HCT116 (cell line): ENCODE results near the gene EPHB4. TPM values are rescaled to one million over a fixed set of nuclear protein-coding genes. Genes with fewer than 3 reads are reported as not detected.

ENCODE experiments used
- ATAC-seq: fragments of 200-7000 bp; cut with Tn5 transposase; 2 replicates; pipeline ENCODE4 v1.9.1; 2020; ENCODE audit warnings: mild to moderate bottlenecking, moderate library complexity
- BruUV-seq: library from RNA; stranded (reverse); fragments of 400-500 nt; replicated peaks from 2 replicates; lab custom pipeline; 2021; lab: Mats Ljungman, UMichigan
- CTCF ChIA-PET: fragments of 300-600 bp; sonication (Branson Sonifier 250); formaldehyde crosslinking; loops from one replicate; lab custom pipeline; 2021; ENCODE audit warnings: antibody characterized with exemption; lab: Charles Lee
- POLR2A ChIA-PET: fragments of 300-600, 350-600 bp; sonication (Branson Sonifier 250); formaldehyde crosslinking; loops from one replicate; lab custom pipeline; 2021; ENCODE audit warnings: antibody characterized with exemption; lab: Charles Lee
- RAD21 ChIA-PET, 2 experiments: fragments of 300-600 bp; sonication (Branson Sonifier 250); formaldehyde crosslinking; loops; one replicate each; lab custom pipeline; 2023; ENCODE audit warnings: low total read pairs in 2 of 2; ENCODE audit not compliant: uncharacterized antibody in 2 of 2, unreplicated experiment in 2 of 2, low non-redundant PET in 1 of 2; lab: Charles Lee
- DNase-seq: peaks from one replicate; pipeline ENCODE4 v3.0.0-alpha.2; 2010; ENCODE audit warnings: low read depth, low spot score
- H2AFZ ChIP-seq: fragments of 200-600 bp; shearing (Covaris generic), sonication (generic); 2 replicates; pipeline ENCODE4 v1.6.1; 2017; ENCODE audit warnings: low read depth, mixed run types, mixed read lengths, antibody characterized with exemption, low read length; ENCODE audit not compliant: poor library complexity, severe bottlenecking
- H3K27ac ChIP-seq: 2 replicates; pipeline ENCODE4 v1.5.1; 2012; ENCODE audit warnings: low read depth, low read length
- H3K27me3 ChIP-seq: fragments of 200-600 bp; sonication (generic); 2 replicates; pipeline ENCODE4 v1.6.1; 2016; ENCODE audit warnings: mixed run types, low read length, mixed read lengths; ENCODE audit not compliant: insufficient read depth
- H3K36me3 ChIP-seq, 2 experiments: fragments of 200-500 bp in 1 of 2; fragments of 200-600 bp in 1 of 2; sonication (Bioruptor generic) in 1 of 2; sonication (generic) in 1 of 2; 2 replicates each; pipeline versions ENCODE4 v1.5.1 to v1.6.1; 2014 to 2016; ENCODE audit warnings: low read length in 2 of 2, inconsistent platforms in 1 of 2, mixed read lengths in 1 of 2, mixed run types in 1 of 2; ENCODE audit not compliant: insufficient read depth in 2 of 2, control insufficient read depth in 1 of 2
- H3K4me1 ChIP-seq, 2 experiments: fragments of 200-600 bp in 1 of 2; sonication (generic) in 1 of 2; 2 replicates each; pipeline versions ENCODE4 v1.5.1 to v1.6.1; 2012 to 2017; ENCODE audit warnings: low read length in 2 of 2, inconsistent platforms in 1 of 2, mild to moderate bottlenecking in 1 of 2, mixed read lengths in 1 of 2, mixed run types in 1 of 2, moderate library complexity in 1 of 2; ENCODE audit not compliant: insufficient read depth in 2 of 2, control insufficient read depth in 1 of 2
- H3K4me2 ChIP-seq: fragments of 200-600 bp; sonication (generic); 2 replicates; pipeline ENCODE4 v1.6.1; 2017; ENCODE audit warnings: mixed run types, low read length, mixed read lengths
- H3K4me3 ChIP-seq, 2 experiments: fragments of 200-600 bp in 1 of 2; sonication (generic) in 1 of 2; replicated peaks in 1 of 2; 2 replicates each; pipeline ENCODE4 v1.5.1; 2011 to 2016; ENCODE audit warnings: low read length in 2 of 2, control low read depth in 1 of 2, low read depth in 1 of 2, mild to moderate bottlenecking in 1 of 2, mixed read lengths in 1 of 2, mixed run types in 1 of 2
- H3K79me2 ChIP-seq: fragments of 200-600 bp; sonication (generic); 2 replicates; pipeline ENCODE4 v1.6.1; 2017; ENCODE audit warnings: mild to moderate bottlenecking, mixed run types, low read length, moderate library complexity, mixed read lengths; ENCODE audit not compliant: insufficient read depth
- H3K9ac ChIP-seq: fragments of 200-600 bp; sonication (generic); 2 replicates; pipeline ENCODE4 v1.6.1; 2016; ENCODE audit warnings: low read length, mixed read lengths
- H3K9me2 ChIP-seq: fragments of 200-600 bp; sonication (generic), shearing (Covaris generic); 2 replicates; pipeline ENCODE4 v1.6.1; 2017; ENCODE audit warnings: mixed run types, mild to moderate bottlenecking, moderate library complexity; ENCODE audit not compliant: insufficient read depth
- H3K9me3 ChIP-seq, 2 experiments: fragments of 200-500 bp in 1 of 2; fragments of 200-600 bp in 1 of 2; sonication (Bioruptor generic) in 1 of 2; sonication (generic) in 1 of 2; 2 replicates each; pipeline ENCODE4 v1.6.1; 2014 to 2017; ENCODE audit warnings: low read length in 2 of 2, mixed read lengths in 2 of 2, inconsistent platforms in 1 of 2, low read depth in 1 of 2, mild to moderate bottlenecking in 1 of 2, mixed run types in 1 of 2, moderate library complexity in 1 of 2; ENCODE audit not compliant: control insufficient read depth in 1 of 2, insufficient read depth in 1 of 2
- H4K20me1 ChIP-seq: fragments of 200-600 bp; sonication (generic), shearing (Covaris generic); 2 replicates; pipeline ENCODE4 v1.6.1; 2017; ENCODE audit warnings: mixed run types, mild to moderate bottlenecking, moderate library complexity; ENCODE audit not compliant: insufficient read depth
- EGR1 ChIP-seq: IDR thresholded peaks from 2 replicates; pipeline ENCODE4 v1.6.1; 2012; ENCODE audit warnings: low read depth
- RAD21 ChIP-seq: IDR thresholded peaks from 2 replicates; pipeline ENCODE4 v1.6.1; 2012; ENCODE audit warnings: low read depth, mild to moderate bottlenecking
- SP1 ChIP-seq: IDR thresholded peaks from 2 replicates; pipeline ENCODE4 v1.6.1; 2012; ENCODE audit warnings: low read depth
- SRF ChIP-seq: IDR thresholded peaks from 2 replicates; pipeline ENCODE4 v1.6.1; 2012; ENCODE audit warnings: low read depth
- intact Hi-C: fragments of 100-400 bp; cut with micrococcal nuclease; formaldehyde crosslinking; loops from 2 replicates; pipeline ENCODE4 v1.10.0; 2022
- microRNA-seq: library from miRNA; unstranded; fragments of <30 nt; microRNA quantifications from one replicate; pipeline ENCODE4, GENCODE V29; 2016; ENCODE audit warnings: borderline number of aligned reads
- total RNA-seq: library from RNA; stranded (reverse); gene quantifications from one replicate; pipeline ENCODE4 v1.2.1, GENCODE V29; 2021; ENCODE audit not compliant: unreplicated experiment
- TF ChIP-seq, protein P1 (sequence below), 3 experiments: fragments of 200-600 bp in 1 of 3; sonication (generic) in 1 of 3; IDR thresholded peaks in 2 of 3; conservative IDR thresholded peaks in 1 of 3; 2 replicates each; pipeline ENCODE4 v1.5.1; 2012 to 2017; ENCODE audit warnings: low read depth in 2 of 3, low read length in 2 of 3, antibody characterized with exemption in 1 of 3, borderline replicate concordance in 1 of 3, control low read depth in 1 of 3, mild to moderate bottlenecking in 1 of 3, mixed read lengths in 1 of 3, mixed run types in 1 of 3, moderate library complexity in 1 of 3; ENCODE audit not compliant: insufficient read depth in 1 of 3

Gene EPHB4
- total RNA-seq, 1 experiment from 2014 or later, result 61.1 TPM

- ChIA-PET CTCF (no interaction called here), POLR2A (no interaction called here), RAD21 (no interaction called here)
- Histone ChIP-seq H3K9me3 (no peaks in the 10 kb centered on the region), H3K4me2 (no peak overlapping the region), H3K27me3 (no peaks in the 10 kb centered on the region), H3K9me2 (no peaks in the 10 kb centered on the region), H3K9ac (no peak overlapping the region), H3K36me3 (no peaks in the 10 kb centered on the region), H2AFZ (no peak overlapping the region), H4K20me1 (no peaks in the 10 kb centered on the region), H3K4me3 (no peak overlapping the region), H3K27ac (no peak overlapping the region), H3K79me2 (no peaks in the 10 kb centered on the region), H3K4me1 (no peaks in the 10 kb centered on the region)
- intact Hi-C loops, result no loop called here
- ATAC-seq (no peak), DNase-seq (no peak)
- no TSS peak for BruUV-seq
- TF ChIP-seq, protein P1, sequence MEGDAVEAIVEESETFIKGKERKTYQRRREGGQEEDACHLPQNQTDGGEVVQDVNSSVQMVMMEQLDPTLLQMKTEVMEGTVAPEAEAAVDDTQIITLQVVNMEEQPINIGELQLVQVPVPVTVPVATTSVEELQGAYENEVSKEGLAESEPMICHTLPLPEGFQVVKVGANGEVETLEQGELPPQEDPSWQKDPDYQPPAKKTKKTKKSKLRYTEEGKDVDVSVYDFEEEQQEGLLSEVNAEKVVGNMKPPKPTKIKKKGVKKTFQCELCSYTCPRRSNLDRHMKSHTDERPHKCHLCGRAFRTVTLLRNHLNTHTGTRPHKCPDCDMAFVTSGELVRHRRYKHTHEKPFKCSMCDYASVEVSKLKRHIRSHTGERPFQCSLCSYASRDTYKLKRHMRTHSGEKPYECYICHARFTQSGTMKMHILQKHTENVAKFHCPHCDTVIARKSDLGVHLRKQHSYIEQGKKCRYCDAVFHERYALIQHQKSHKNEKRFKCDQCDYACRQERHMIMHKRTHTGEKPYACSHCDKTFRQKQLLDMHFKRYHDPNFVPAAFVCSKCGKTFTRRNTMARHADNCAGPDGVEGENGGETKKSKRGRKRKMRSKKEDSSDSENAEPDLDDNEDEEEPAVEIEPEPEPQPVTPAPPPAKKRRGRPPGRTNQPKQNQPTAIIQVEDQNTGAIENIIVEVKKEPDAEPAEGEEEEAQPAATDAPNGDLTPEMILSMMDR (IDR thresholded peaks at IDR 0.05 in 2 of 3, conservative IDR thresholded peaks at IDR 0.05 in 1 of 3; ENCODE audit: borderline replicate concordance in 1 of 3, insufficient read depth in 1 of 3, low read depth in 2 of 3, low read length in 2 of 3), result no peak
- TF ChIP-seq SRF (no peak), EGR1 (no peak), RAD21 (no peak)
Observed at GRCh38 chr7:100753750-100754149, 73.6 kb downstream of the EPHB4 start.

GRCh38 chr7:100752994-100753393 lies 74.3 kb downstream of the EPHB4 start:
- ATAC-seq (peak; percentile 47; the same call in 1 of the 2 replicates), DNase-seq (no peak)
- H3K4me2 ChIP-seq, result no peak overlapping the region
- no peak overlapping the region for H3K4me3 ChIP-seq
- H3K79me2 ChIP-seq, result no peaks in the 10 kb centered on the region
- H3K9me3 ChIP-seq, result no peaks in the 10 kb centered on the region
- H3K36me3 ChIP-seq, result no peaks in the 10 kb centered on the region
- TF ChIP-seq RAD21 (no peak), SP1 (no peak), SRF (no peak)
- no peak overlapping the region for H3K27ac ChIP-seq
- no peak overlapping the region for H3K9ac ChIP-seq
- intact Hi-C loops, result no loop called here
- ChIA-PET RAD21 (no interaction called here), CTCF (no interaction called here), POLR2A (no interaction called here)
- H3K4me1 ChIP-seq, result no peaks in the 10 kb centered on the region
- H2AFZ ChIP-seq, result no peak overlapping the region
- H3K9me2 ChIP-seq, result no peaks in the 10 kb centered on the region
- H3K27me3 ChIP-seq, result no peaks in the 10 kb centered on the region
- no peaks in the 10 kb centered on the region for H4K20me1 ChIP-seq
- BruUV-seq, result no TSS peak

Small RNAs within 50 kb of the gene (microRNA-seq; reads per million reads assigned to microRNA genes)
- gene MIR6875, result not detected

Other genes starting within 250 kb of the EPHB4 start
- gene LRCH4, start 241.4 kb downstream of the EPHB4 start, total RNA-seq, result 47.9 TPM
- 2.1 TPM for gene FBXO24, start 241.2 kb downstream of the EPHB4 start, total RNA-seq
- 12.4 TPM for gene PCOLCE, start 225.2 kb downstream of the EPHB4 start, total RNA-seq
- gene MOSPD3, start 215.0 kb downstream of the EPHB4 start, total RNA-seq, result 32.8 TPM
- gene TFR2, start 186.0 kb downstream of the EPHB4 start, total RNA-seq, result 11.8 TPM
- gene ACTL6B, start 171.1 kb downstream of the EPHB4 start, total RNA-seq, result not detected
- 246 TPM for gene GNB2, start 153.8 kb downstream of the EPHB4 start, total RNA-seq
- 59.7 TPM for gene GIGYF1, start 133.3 kb downstream of the EPHB4 start, total RNA-seq
- 67.5 TPM for gene POP7, start 121.4 kb downstream of the EPHB4 start, total RNA-seq
- gene EPO, start 107.1 kb downstream of the EPHB4 start, total RNA-seq, result 0.30 TPM
- gene ZAN, start 93.9 kb downstream of the EPHB4 start, total RNA-seq, result not detected
- gene SLC12A9, start 25.2 kb upstream of the EPHB4 start, total RNA-seq, result 24.6 TPM
- 102 TPM for gene TRIP6, start 39.9 kb upstream of the EPHB4 start, total RNA-seq
- 252 TPM for gene SRRT, start 47.6 kb upstream of the EPHB4 start, total RNA-seq
- gene UFSP1, start 62.2 kb upstream of the EPHB4 start, total RNA-seq, result 5.6 TPM
- gene ACHE, start 68.4 kb upstream of the EPHB4 start, total RNA-seq, result 1.8 TPM
- gene MUC3A, start 122.0 kb upstream of the EPHB4 start, total RNA-seq, result 30.8 TPM
- 0.64 TPM for gene MUC12, start 142.0 kb upstream of the EPHB4 start, total RNA-seq
- not detected for gene MUC17, start 192.6 kb upstream of the EPHB4 start, total RNA-seq